Activated CD8-positive, alpha-beta memory T cell treated with anti-CD3 and anti-CD28 coated beads, Interleukin-2, amount 10 ng/mL, durations not matched to agents 7 days and 5 days (primary cell): ENCODE results near the gene GPAT2. TPM values are rescaled to one million over a fixed set of nuclear protein-coding genes. Genes with fewer than 3 reads are reported as not detected.
A peak's percentile ranks its signal among the peaks of the same experiment; 100 is the strongest.
"Not testable (repeated sequence)": the region's sequence is repeated elsewhere in the genome, so short reads cannot be mapped to it uniquely, and the experiment has no call there.

Experiments used
- ATAC-seq: fragments of 150-1000 bp; cut with Tn5 transposase; one replicate; pipeline ENCODE4 v1.10.0; 2021; ENCODE audit warnings: moderate library complexity
- CTCF ChIA-PET: fragments of 350-600 bp; sonication (Branson Sonifier 250); formaldehyde crosslinking; loops from one replicate; lab custom pipeline; 2021; ENCODE audit warnings: antibody characterized with exemption; lab: Charles Lee
- DNase-seq: peaks from one replicate; pipeline ENCODE4 v3.0.0-alpha.2; 2020
- H3K27ac Mint-ChIP-seq: one replicate; pipeline ENCODE4 v1.8.0; 2021; ENCODE audit warnings: mild to moderate bottlenecking, mixed read lengths
- H3K27me3 Mint-ChIP-seq: one replicate; pipeline ENCODE4 v1.8.0; 2021; ENCODE audit warnings: mixed read lengths
- H3K36me3 Mint-ChIP-seq: one replicate; pipeline ENCODE4 v1.8.0; 2021; ENCODE audit warnings: mild to moderate bottlenecking, mixed read lengths
- H3K4me1 Mint-ChIP-seq: one replicate; pipeline ENCODE4 v1.8.0; 2021; ENCODE audit warnings: mixed read lengths
- H3K4me3 Mint-ChIP-seq: one replicate; pipeline ENCODE4 v1.8.0; 2021; ENCODE audit warnings: mild to moderate bottlenecking, moderate library complexity, mixed read lengths
- H3K9me3 Mint-ChIP-seq: one replicate; pipeline ENCODE4 v1.8.0; 2022; ENCODE audit warnings: low read depth, mixed read lengths
- total RNA-seq, 2 experiments: library from RNA; stranded (reverse); gene quantifications; one replicate each; pipeline ENCODE4 v1.2.3, GENCODE V29; 2021

The GPAT2 gene
- total RNA-seq, result 10 to 100 TPM; 19.6 to 26.7 TPM

- ATAC-seq, result peak; percentile 85
- H3K27me3 Mint-ChIP-seq, DNase-seq, H3K4me3 Mint-ChIP-seq, H3K36me3 Mint-ChIP-seq, H3K4me1 Mint-ChIP-seq, H3K9me3 Mint-ChIP-seq, H3K27ac Mint-ChIP-seq, CTCF ChIA-PET: not testable (repeated sequence)
These were observed at the start of gene GPAT2 for GRCh38 chr2:96034792-96035191. Gene GPAT2, minus strand, starts transcription at chr2:96034916. Its CDS starts 2,557 bp downstream, at chr2:96032359.

GRCh38 chr2:96083989-96084857, 49.5 kb upstream of the GPAT2 start:
- Mint-ChIP-seq H3K27me3 (peaks cover 26% of the 10 kb centered on the region), H3K36me3 (no peaks in the 10 kb centered on the region), H3K27ac (no peak overlapping the region), H3K4me1 (no peaks in the 10 kb centered on the region), H3K4me3 (no peak overlapping the region), H3K9me3 (no peaks in the 10 kb centered on the region)
- DNase-seq (peak; percentile 26), ATAC-seq (no peak)
- CTCF ChIA-PET, result no interaction called here

- DNase-seq (peak; percentile 16), ATAC-seq (no peak)
- no peaks in the 10 kb centered on the region for H3K4me1 Mint-ChIP-seq
- H3K9me3 Mint-ChIP-seq, result no peaks in the 10 kb centered on the region
- H3K36me3 Mint-ChIP-seq, result no peaks in the 10 kb centered on the region
- H3K27ac Mint-ChIP-seq, result no peak overlapping the region
- peaks cover 28% of the 10 kb centered on the region for H3K27me3 Mint-ChIP-seq
- CTCF ChIA-PET, result no interaction called here
- H3K4me3 Mint-ChIP-seq, result no peak overlapping the region
These were observed 48.6 kb upstream of the GPAT2 start for GRCh38 chr2:96083064-96083939.

GRCh38 chr2:96082211-96083063, 47.7 kb upstream of the GPAT2 start:
- H3K27me3 Mint-ChIP-seq, result peaks cover 35% of the 10 kb centered on the region

GRCh38 chr2:96081042-96081441, 46.3 kb upstream of the GPAT2 start:
- no peak for DNase-seq
- no peak for ATAC-seq
- H3K9me3 Mint-ChIP-seq, result no peaks in the 10 kb centered on the region

More at GRCh38 chr2:96082211-96083063, 47.7 kb upstream of the GPAT2 start:
- no peak for ATAC-seq
- Mint-ChIP-seq H3K4me1 (no peaks in the 10 kb centered on the region), H3K9me3 (no peaks in the 10 kb centered on the region), H3K36me3 (no peaks in the 10 kb centered on the region), H3K4me3 (no peak overlapping the region), H3K27ac (no peak overlapping the region)
- CTCF ChIA-PET, result no interaction called here
- peak; percentile 16 for DNase-seq

GRCh38 chr2:96075199-96075771, 40.6 kb upstream of the GPAT2 start:
- no peak for DNase-seq
- CTCF ChIA-PET, result no interaction called here
- H3K9me3 Mint-ChIP-seq, result peaks cover 2% of the 10 kb centered on the region
- H3K4me3 Mint-ChIP-seq, result no peak overlapping the region
- H3K27ac Mint-ChIP-seq, result no peak overlapping the region
- no peak for ATAC-seq
- H3K27me3 Mint-ChIP-seq, result peaks cover 24% of the 10 kb centered on the region
- H3K4me1 Mint-ChIP-seq, result no peaks in the 10 kb centered on the region
- no peaks in the 10 kb centered on the region for H3K36me3 Mint-ChIP-seq

More at GRCh38 chr2:96081042-96081441, 46.3 kb upstream of the GPAT2 start:
- H3K4me3 Mint-ChIP-seq, result no peak overlapping the region
- peaks cover 27% of the 10 kb centered on the region for H3K27me3 Mint-ChIP-seq
- CTCF ChIA-PET, result no interaction called here
- no peaks in the 10 kb centered on the region for H3K36me3 Mint-ChIP-seq
- H3K4me1 Mint-ChIP-seq, result no peaks in the 10 kb centered on the region
- no peak overlapping the region for H3K27ac Mint-ChIP-seq

GRCh38 chr2:96074156-96074555, 39.4 kb upstream of the GPAT2 start:
- peaks cover 2% of the 10 kb centered on the region for H3K9me3 Mint-ChIP-seq
- no peak for ATAC-seq
- H3K4me1 Mint-ChIP-seq, result no peaks in the 10 kb centered on the region
- H3K4me3 Mint-ChIP-seq, result no peak overlapping the region
- H3K27ac Mint-ChIP-seq, result no peak overlapping the region
- CTCF ChIA-PET, result interaction anchor here (0.6 kb wide), 1 partner anchor 188 kb away, joined by 3 read pairs; no protein-coding TSS in a partner anchor
- peaks cover 15% of the 10 kb centered on the region for H3K27me3 Mint-ChIP-seq
- DNase-seq, result no peak
- H3K36me3 Mint-ChIP-seq, result no peaks in the 10 kb centered on the region

GRCh38 chr2:96073170-96073775, 38.6 kb upstream of the GPAT2 start:
- peaks cover 14% of the 10 kb centered on the region for H3K27me3 Mint-ChIP-seq
- CTCF ChIA-PET, result no interaction called here
- H3K9me3 Mint-ChIP-seq, result peaks cover 2% of the 10 kb centered on the region
- H3K4me1 Mint-ChIP-seq, result no peaks in the 10 kb centered on the region
- no peak for DNase-seq
- ATAC-seq, result no peak
- H3K27ac Mint-ChIP-seq, result no peak overlapping the region
- no peak overlapping the region for H3K4me3 Mint-ChIP-seq
- H3K36me3 Mint-ChIP-seq, result no peaks in the 10 kb centered on the region

GRCh38 chr2:96072746-96073145, 38.0 kb upstream of the GPAT2 start:
- CTCF ChIA-PET, result no interaction called here
- no peak for DNase-seq

GRCh38 chr2:96071977-96072491, 37.3 kb upstream of the GPAT2 start:
- ATAC-seq, H3K4me1 Mint-ChIP-seq, H3K4me3 Mint-ChIP-seq, H3K9me3 Mint-ChIP-seq, H3K27ac Mint-ChIP-seq, H3K36me3 Mint-ChIP-seq, H3K27me3 Mint-ChIP-seq, DNase-seq, CTCF ChIA-PET: not testable (repeated sequence)

More at GRCh38 chr2:96072746-96073145, 38.0 kb upstream of the GPAT2 start:
- Mint-ChIP-seq H3K4me3 (no peak overlapping the region), H3K4me1 (no peaks in the 10 kb centered on the region), H3K27ac (no peak overlapping the region), H3K36me3 (no peaks in the 10 kb centered on the region), H3K9me3 (peaks cover 2% of the 10 kb centered on the region), H3K27me3 (peaks cover 9% of the 10 kb centered on the region)
- ATAC-seq, result no peak

GRCh38 chr2:96071087-96071976, 36.6 kb upstream of the GPAT2 start:
- H3K36me3 Mint-ChIP-seq, H3K4me3 Mint-ChIP-seq, CTCF ChIA-PET, H3K27me3 Mint-ChIP-seq, H3K27ac Mint-ChIP-seq, H3K4me1 Mint-ChIP-seq, H3K9me3 Mint-ChIP-seq, ATAC-seq, DNase-seq: not testable (repeated sequence)
